Measurements from ENCODE around the gene XRCC6.
"Not testable (repeated sequence)": the region's sequence is repeated elsewhere in the genome, so short reads cannot be mapped to it uniquely, and the experiment has no call there.

The XRCC6 gene

DNA sequence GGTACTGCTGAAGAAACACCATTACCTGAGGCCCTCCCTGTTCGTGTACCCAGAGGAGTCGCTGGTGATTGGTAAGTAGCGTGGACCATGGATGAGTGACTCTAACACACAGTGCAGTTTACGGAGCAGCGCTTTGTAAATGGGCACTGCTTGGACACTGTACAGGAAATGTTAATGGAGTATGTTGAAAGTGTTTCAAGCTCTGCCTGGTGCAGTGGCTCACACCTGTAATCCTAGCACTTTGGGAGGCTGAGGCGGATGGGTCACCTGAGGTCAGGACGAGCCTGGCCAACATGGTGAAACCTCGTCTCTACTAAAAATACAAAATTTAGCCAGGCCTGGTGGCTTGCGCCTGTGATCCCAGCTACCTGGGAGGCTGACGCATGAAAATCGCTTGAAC lies 29.7 kb downstream of the XRCC6 start:
- DNase-seq (ENCODE audit: low read depth in 2 of 2), result no peak

DNA sequence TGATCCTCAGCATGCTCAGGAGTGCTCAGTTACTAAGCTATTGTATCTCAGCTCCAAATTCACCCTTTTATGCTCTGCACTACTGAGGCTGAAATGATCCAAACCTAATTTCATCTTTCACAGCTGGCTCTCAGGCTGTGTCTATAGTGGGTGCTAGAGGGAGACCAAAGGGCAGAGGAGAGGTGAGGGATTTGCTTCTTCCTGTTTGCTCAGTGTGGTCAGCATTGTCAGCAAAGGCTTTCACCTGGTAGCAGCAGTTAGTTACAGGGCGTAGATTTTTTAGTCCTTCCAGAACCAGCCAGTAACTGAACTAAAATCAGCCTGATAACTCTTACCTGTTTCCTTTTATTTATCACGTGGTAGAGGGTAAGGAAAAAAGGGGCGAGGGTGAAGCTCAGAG lies 33.2 kb downstream of the XRCC6 start:
- no peak for DNase-seq (ENCODE audit: low read depth in 2 of 2)

DNA sequence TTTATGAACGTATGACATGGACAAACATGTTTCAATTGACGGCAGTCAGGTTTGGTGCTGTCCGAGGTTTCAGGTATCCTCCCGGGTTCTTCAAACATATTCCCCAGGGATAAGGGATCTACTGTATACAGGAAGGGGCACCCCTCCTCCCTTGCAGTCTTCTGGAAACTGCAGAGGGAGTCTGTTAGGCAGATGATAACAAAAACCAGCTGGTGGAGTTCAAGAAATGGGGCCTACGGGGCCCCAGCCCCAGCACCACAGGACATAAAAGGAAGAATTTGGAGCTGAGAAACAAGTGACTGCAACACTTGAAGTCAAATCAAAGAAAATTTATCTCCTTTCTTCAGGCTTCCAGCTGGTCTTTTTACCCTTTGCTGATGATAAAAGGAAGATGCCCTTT lies 35.5 kb downstream of the XRCC6 start:
- DNase-seq (ENCODE audit: low read depth in 2 of 2), result no peak

DNA sequence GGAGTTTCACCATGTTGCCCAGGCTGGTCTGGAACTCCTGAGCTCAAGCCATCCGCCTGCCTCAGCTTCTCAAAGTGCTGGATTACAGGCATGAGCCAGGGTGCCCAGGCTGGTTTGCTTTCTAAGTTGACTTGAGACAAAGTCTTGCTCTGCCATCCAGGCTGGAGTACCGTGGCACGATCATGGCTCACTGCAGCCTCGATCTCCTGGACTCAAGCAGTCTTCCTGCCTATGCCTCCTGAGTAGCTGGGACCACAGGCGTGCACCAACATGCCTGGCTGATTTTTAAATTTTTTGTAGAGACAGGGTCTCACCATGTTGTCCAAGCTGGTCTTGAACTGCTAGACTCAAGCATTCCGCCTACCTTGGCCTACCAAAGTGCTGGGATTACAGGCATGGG lies 36.6 kb downstream of the XRCC6 start:
- DNase-seq (ENCODE audit: low read depth in 2 of 2), result no peak

DNA sequence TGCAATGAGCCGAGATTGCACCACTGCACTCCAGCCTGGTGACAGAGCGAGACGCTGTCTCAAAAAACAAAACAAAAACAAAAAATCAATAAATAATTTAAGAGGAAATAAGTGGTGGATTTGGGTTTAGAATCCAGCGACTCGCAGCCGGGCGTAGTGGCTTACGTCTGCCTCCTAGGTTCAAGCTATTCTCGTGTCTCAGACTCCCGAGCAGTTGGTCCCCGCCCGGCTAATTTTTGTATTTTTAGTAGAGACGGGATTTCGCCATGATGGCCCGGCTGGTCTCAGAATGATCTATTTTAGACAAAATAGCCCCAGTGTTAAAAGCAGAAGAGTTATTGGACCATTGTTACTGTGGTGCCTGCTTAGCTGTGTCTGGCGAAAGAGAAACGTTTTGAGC lies 37.8 kb downstream of the XRCC6 start:
- no peak for DNase-seq (ENCODE audit: low read depth in 2 of 2)

DNA sequence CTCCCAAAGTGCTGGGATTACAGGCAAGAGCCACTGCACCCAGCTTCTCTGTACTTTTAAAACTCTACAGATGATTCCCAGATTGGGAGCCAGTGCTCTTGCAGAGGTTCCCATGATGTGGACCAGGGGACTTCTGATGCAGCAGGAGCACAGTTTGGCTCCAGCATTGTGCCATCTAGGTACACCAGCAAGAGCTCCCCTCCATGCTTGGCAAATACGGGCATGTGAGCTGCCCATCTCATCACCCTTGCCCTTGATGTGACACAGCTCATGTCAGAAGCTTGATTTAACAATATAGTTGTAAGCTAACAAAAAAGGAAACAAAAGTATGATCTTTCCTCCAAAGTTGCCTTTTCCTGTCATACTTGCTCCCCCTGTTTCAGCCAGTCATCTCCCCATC lies 38.8 kb downstream of the XRCC6 start:
- DNase-seq (ENCODE audit: low read depth in 2 of 2), result no peak

DNA sequence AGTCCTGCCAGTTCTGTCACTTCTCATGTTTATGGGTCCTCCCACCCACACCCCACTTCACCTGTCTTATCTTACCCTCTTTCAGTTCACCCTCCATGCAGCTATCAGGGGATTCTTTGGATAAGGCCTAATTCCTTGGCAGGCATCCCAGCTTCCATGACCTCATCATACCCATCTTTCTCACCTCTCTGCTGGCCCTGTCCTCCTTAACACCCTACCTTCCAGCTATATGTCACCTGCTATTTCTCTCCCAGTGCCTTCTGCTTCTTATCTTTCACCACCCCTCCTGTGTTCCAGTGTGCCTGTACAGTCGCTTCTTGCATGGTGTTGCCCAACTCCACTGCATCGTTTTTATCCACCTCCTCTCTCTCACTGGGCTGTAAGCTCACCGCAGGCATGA lies 39.3 kb downstream of the XRCC6 start:
- DNase-seq (ENCODE audit: low read depth in 2 of 2), result no peak

DNA sequence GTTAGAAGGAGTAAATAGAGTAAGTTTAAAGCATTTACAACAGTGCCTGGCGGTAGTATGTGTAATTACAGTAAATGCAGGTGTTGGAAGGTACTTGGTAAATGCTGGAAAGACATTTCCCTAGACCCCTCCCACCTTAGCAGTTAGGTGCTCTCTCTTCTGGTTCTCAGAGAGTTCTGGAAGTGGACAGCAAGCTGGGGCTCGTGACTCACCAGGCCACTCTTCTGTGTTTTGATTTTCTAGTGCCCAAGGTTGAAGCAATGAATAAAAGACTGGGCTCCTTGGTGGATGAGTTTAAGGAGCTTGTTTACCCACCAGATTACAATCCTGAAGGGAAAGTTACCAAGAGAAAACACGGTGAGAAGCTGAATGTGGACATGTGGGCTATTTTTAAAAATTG lies 40.0 kb downstream of the XRCC6 start:
- DNase-seq (ENCODE audit: low read depth in 2 of 2), result no peak

DNA sequence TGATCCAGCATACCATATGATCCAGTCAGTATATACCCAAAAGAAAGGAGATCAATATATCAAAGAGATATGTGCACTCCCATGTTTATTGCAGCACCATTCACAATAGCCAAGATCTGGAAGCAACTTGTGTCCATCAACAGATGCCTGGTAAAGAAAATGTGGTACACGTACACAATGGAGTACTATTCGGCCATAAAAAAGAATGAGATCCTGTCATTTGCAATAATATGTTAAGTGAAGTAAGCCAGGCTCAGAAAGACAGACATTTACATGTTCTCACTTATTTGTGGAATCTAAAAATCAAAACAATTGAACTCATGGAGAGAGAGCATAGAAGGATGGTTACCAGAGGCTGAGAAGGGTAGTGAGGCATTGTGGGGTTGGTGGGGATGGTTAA lies 40.6 kb downstream of the XRCC6 start:
- DNase-seq (ENCODE audit: low read depth in 2 of 2), result no peak

DNA sequence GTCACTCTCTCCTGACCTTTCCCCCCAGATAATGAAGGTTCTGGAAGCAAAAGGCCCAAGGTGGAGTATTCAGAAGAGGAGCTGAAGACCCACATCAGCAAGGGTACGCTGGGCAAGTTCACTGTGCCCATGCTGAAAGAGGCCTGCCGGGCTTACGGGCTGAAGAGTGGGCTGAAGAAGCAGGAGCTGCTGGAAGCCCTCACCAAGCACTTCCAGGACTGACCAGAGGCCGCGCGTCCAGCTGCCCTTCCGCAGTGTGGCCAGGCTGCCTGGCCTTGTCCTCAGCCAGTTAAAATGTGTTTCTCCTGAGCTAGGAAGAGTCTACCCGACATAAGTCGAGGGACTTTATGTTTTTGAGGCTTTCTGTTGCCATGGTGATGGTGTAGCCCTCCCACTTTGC lies 42.5 kb downstream of the XRCC6 start:
- not testable (repeated sequence) for DNase-seq (ENCODE audit: low read depth in 2 of 2)

DNA sequence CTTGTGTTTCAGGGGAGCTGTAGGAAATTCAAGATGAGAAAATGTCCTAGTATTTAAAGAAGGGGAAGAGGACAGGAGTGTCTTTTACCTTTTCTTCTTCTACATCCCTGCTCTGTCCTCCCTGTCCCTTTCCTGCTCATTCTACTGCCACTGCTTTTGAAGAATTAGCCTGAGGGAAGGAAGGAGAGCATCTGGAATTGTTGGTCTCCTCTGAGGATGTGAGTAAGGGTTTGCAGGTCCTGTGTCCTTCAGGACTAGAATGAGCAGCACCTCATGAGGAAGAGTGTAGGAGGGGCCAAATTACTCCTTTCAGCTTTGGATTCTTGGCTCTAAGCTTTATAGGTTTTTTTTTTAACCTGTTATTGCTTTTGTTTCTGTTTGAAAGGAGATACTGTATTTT lies 43.4 kb downstream of the XRCC6 start:
- DNase-seq (ENCODE audit: low read depth in 2 of 2), result no peak

DNA sequence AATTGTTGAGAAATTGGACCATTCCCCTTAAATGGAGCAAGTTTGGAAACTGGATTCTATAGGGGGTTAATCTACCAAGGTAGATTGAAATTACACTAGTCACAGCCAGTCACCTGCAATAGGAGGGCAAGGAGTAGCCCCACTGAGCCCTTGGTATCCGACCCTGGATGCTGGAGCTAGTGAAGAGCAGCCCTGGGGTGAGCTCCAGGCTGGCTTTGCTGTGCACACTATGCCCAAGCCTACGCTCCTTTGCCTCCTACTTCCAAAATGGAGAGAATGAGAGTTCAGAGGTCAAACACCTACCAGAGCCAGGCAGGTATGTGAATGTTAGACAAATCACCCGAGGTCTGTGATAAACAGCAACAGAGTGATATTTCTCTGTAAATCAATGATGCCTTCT lies 43.9 kb downstream of the XRCC6 start:
- no peak for DNase-seq (ENCODE audit: low read depth in 2 of 2)

DNA sequence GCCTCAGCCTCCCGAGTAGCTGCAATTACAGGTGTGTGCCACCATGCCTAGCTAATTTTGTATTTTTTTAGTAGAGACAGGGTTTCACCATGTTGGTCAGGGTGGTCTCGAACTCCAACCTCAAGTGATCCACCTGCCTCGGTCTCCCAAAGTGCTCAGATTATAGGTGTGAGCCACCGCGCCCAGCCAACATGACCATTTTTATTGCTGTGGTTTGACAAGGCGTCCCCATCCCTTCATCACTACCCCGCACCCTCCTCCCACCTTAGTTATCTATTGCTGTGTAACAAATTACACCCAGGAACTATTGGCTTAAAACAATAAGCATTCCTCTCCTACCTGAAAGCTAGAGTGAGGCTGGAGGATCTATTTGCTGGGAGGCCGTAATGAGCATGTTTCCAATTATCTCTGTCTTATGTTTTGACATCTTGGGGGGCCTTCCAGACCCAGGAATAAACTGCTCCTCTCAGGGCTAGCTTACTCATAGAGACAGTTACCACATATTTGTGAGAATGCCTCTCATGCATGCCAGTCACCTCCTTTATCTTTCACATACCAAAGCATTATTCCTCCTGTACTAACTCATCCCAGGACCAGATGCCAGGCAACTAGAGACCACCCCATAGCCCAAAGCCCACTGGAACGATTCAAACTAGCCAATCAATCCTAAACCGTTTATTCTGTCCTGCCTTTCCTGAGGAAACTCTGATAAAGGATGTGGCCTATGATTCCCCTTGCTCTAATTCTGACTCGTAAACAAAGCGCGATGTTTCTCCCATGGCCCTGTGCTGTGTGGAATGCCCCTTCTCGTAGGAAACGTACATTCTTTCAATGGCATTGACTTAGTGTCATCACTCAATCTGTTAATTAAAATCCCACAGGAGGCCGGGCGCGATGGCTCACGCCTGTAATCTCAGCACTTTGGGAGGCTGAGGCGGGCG lies 48.1 kb downstream of the XRCC6 start:
- DNase-seq (ENCODE audit: low read depth in 2 of 2), result no peak

DNA sequence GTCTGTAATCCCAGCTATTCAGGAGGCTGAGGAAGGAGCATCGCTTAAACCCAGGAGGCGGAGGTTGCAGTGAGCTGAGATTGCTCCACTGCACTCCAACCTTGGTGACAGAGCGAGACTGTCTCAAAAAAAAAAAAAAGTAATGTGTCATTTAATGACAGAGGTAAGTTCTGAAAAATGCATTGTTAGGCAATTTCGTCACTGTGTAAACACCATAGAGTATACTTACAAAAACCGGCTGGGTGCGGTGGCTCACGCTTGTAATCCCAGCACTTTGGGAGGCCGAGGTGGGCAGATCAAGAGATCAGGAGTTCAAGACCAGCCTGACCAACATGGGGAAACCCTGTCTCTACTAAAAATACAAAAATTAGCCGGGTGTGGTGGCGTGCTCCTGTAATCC lies 51.0 kb downstream of the XRCC6 start:
- DNase-seq (ENCODE audit: low read depth in 2 of 2), result not testable (repeated sequence)

DNA sequence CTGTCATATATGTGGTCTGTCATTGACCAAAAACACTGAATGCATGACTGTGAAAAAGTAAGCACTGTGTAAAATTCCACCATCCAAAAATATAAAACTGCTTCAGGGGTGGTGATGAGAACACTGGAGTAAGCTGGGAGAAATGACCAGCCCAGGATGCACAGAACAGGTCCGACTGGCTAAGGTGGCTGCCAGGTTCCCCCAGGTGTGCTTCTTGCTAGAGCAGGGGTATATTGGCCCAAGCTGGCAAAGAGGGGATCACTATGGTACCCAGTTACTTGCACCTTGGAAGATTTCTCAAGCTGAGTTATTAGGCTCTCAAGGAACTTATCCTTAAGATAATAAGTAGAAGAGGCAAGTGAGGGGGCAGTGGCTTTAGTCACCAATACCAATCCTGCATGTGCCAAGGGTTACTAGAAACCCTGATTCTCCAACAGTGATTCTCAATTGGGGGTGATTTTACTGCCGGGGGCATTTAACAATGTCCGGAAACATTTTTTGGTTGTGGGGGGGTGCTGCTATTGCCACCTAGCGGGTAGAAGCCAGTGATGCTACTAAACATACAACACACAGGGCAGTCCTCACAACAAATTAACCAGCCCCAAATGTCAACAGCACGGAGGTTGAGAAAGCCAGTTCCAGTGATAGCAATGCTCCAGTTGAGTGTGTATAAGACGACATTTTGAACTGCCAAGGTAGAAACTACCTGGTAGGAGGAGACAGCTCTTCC lies 51.9 kb downstream of the XRCC6 start:
- no peak for DNase-seq (ENCODE audit: low read depth in 2 of 2)

DNA sequence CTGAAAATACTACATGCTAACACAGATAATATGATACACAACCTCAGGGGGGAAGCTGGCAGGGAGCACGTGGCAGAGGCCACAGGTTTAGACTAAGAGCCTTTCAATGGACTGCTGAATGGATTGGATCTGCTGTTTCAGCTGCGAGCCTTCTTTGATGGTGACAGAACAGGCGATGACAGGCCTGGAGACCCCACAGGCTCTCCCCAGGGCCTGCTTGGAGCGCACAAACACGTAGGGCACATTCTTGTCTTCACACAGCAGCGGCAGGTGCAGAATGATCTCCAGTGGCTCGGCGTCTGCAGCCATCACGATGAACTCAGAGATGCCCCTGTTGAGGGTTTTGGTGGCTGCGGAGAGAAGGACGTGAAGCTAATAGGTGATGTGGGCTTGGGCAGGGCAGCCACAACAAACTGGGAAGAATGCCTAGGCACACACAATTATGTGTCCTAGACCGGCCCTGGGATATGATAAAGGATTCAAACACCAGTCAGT lies 53.8 kb downstream of the XRCC6 start:
- no peak for DNase-seq (ENCODE audit: low read depth in 2 of 2)

DNA sequence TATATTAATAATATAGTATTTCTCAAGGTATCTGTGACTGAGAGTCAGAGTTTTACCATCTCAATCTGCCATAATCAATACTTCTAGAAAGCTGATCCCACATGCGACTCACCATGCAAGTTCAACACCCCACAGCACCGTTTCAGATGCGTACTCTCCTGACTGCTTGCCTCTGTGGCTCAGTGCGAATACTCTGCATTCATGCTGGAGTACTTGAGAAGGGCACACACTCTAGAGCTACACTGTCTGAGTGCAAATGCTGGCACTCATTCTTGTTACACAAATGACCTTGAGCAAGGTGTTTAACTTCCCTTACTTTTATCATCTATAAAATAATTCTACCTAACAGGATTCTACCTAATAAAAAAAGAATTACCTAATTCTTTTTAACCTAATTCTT lies 55.0 kb downstream of the XRCC6 start:
- no peak for DNase-seq (ENCODE audit: low read depth in 2 of 2)

DNA sequence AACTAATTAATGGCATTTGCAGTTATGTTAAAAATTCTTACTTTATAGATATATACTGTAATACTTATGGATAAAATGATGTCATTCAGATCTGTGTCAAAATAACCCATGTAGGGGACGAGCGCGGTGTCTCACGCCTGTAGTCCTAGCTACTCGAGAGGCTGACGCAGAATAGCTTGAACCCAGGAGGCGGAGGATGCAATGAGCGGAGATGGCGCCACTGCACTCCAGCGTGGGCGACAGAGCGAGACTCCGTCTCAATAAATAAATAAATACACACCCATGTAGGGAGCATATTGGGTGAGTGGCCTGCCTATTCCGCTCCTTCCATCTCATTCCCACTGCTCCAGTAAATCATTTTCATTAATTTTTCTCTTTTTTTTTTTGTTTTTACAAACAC lies 60.5 kb downstream of the XRCC6 start:
- peak in 1 of 2 donors; percentile 15 for DNase-seq (ENCODE audit: low read depth in 2 of 2)

DNA sequence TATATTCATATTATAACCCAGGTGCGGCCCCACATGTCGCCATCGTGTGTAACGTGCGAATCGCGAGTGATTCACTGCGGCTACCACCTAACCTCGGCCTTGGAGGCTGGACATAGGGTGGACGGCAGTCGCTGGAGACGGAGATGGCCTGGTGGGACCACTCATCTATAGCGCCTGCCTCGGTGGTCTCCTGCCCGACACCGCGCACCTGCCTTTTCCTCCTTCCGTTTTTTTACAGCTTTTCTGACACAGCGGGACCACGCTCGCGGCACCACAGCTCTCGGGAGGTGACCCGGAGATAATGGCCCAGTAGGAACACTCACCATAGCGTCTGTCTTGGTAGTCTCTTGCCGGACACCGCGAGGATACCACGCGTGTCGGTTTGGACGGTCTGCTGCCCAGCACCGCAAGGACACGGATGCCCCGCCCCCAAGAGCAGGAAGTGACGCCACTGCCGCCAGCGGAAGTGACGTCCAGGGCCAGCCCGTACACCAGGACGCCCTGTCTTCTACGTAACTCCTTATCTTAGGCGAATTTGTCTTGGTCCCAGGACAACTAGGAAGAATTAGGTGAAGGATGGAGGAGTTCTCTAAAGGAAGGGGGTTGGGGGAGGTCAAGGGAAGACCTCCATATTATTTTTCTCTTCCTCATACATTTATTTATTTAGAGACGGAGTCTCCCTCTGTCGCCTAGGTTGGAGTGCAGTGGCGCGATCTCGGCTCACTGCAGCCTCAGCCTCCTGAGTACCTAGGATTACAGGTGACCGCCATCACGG lies 61.1 kb downstream of the XRCC6 start:
- peak; percentile 72 to 76 for DNase-seq (ENCODE audit: low read depth in 2 of 2)

DNA sequence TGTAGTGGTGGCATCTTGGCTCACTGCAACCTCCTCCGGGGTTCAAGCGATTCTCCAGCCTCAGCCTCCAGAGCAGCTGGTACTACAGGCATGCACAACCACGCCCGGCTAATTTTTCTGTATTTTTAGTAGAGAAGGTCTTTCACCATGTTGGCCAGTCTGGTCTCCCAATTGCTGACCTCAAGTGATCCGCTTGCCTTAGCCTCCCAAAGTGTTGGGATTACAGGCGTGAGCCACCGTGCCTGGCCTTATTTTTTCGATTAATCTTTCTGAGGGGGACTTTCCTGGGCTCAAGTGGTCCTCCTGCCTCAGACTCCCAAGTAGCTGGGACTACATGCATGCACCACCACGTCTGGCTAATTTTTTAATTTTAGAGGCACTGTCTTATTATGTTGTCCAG lies 62.0 kb downstream of the XRCC6 start:
- DNase-seq (ENCODE audit: low read depth in 2 of 2), result no peak

DNA sequence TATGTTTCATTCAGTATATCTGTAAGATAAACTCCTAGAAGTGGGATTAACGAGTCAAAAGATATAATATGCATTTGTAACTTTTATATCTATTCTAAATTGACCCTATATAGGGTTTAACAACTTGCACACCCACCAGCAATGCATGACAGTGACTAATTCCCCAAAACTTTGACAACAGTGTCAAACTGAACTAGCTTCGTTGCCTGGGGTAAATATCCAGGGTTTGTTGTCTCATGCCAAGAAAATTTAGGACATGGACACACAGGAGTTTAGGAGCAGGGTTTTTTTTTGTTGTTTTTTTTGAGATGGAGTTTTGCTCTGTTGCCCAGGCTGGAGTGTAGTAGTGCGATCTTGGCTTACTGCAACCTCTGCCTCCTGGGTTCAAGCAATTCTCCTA lies 62.5 kb downstream of the XRCC6 start:
- DNase-seq (ENCODE audit: low read depth in 2 of 2), result no peak

DNA sequence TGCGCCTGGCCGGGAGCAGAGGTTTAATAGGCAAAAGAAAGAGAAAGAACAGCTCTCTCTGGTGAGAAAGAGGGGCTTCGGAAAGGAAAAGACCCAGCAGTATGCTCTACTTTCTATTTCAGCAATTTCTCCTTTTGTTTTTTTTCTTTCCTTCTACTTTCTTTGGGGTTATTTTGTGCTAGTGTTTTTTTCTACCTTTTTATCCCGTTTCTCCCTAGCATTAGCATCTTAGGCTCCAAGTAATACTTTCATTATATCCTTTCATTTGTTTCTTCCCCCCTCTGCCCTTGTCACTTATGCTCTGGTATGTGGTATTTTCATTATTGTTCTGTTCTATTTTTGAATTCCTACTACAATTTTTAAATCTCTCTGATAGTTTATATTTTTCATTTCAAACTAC lies 63.1 kb downstream of the XRCC6 start:
- no peak for DNase-seq (ENCODE audit: low read depth in 2 of 2)
